ENCODE data around the gene EPHA6.

GRCh38 chr3:97686258-97686657, 871.9 kb downstream of the EPHA6 start:
- TF ChIP-seq CTCF (IDR thresholded peaks at IDR 0.05) (no peak), ESRRA (IDR thresholded peaks at IDR 0.05; ENCODE audit: borderline replicate concordance, low read length) (no peak), POLR2A (IDR thresholded peaks at IDR 0.05; ENCODE audit: low read length) (no peak), RAD21 (conservative IDR thresholded peaks at IDR 0.05 in 1 of 2, IDR thresholded peaks at IDR 0.05 in 1 of 2) (no peak), USF2 (IDR thresholded peaks at IDR 0.05) (no peak), SREBF2 (IDR thresholded peaks at IDR 0.05) (no peak), CHD2 (IDR thresholded peaks at IDR 0.05; ENCODE audit: low read length, partially characterized antibody) (no peak), JUN (IDR thresholded peaks at IDR 0.05) (no peak), CBX2 (IDR thresholded peaks at IDR 0.05; ENCODE audit: borderline replicate concordance, low read depth) (no peak), E2F6 (IDR thresholded peaks at IDR 0.05; ENCODE audit: borderline replicate concordance, low read depth) (no peak), RNF2 (IDR thresholded peaks at IDR 0.05; ENCODE audit: borderline replicate concordance, low read depth) (no peak), HMGXB4 (CRISPR knock-in tag; IDR thresholded peaks at IDR 0.05; ENCODE audit: borderline replicate concordance) (no peak), MAX (IDR thresholded peaks at IDR 0.05) (no peak), CEBPB (IDR thresholded peaks at IDR 0.05) (no peak)

All from A549 (cell line).